Measurements from ENCODE around the gene RPS15. TPM values are rescaled to one million over a fixed set of nuclear protein-coding genes. Genes with fewer than 3 reads are reported as not detected.

RPS15 gene
- total and polyA plus RNA-seq, 4 donors = 574 to 2,993 (median 1,933) TPM

DNA sequence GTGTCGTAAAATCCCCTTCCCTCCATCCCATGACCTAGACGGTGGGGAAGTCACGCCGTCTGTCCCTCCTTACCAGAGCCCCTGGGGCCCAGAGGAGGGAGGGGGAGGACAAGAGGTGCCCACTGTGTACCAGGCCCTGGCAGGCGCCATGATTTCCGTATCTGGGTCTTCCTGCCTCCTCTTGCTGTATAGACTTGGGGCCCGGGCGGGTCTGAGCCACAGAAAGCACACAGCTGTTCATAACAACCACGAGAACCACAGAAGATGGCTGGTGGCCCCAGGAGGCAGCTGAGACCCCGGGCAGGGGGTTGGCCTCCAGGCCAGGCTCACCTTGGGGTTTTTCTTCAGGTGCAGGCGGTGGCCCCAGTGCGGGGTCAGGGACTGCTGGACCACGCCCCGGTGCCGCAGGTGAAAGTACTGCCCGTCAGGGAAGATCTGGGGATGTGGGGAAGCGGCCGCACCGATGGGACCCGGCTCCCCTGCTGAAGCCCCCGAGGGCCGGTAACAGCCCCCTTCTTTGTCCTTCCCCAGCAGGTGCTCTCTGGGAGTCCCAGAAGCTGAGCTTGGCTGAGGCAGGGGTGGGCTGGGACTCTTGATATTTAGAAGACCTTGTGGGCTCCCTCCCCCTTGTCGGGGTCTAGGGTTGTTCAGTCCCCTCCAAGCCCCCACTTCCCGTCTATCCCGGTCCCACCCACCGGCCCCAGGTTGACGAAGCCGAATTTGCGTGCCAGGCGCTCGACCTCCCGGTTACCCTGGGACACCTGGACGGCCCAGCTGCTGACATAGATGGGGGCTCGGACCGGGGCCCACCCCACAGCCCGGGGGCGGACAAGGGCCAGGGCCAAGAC is 51.5 kb downstream of the RPS15 start:
- H3K36me3 ChIP-seq (ENCODE audit: control insufficient read depth in 4 of 4, insufficient read depth in 4 of 4, low read length in 4 of 4) = no peaks in the 10 kb centered on the region
- peak overlapping the region; percentile 36 for H3K4me3 ChIP-seq
- ATAC-seq (ENCODE audit: insufficient read depth, low FRiP score) (no peak), DNase-seq (no peak)
- peak overlapping the region; percentile 55 to 83 for H3K27ac ChIP-seq (ENCODE audit: low read depth in 1 of 2, low read length in 1 of 2)
- H3K9ac ChIP-seq (ENCODE audit: insufficient read depth in 1 of 2, low read length in 2 of 2) = peak overlapping the region in 1 of 2 donors; percentile 47
- peaks cover 0 to 15% (median 0%) of the 10 kb centered on the region in 5 donors for H3K4me1 ChIP-seq (ENCODE audit: control insufficient read depth in 5 of 5, insufficient read depth in 5 of 5, low read length in 5 of 5)
- TF ChIP-seq, protein P1, sequence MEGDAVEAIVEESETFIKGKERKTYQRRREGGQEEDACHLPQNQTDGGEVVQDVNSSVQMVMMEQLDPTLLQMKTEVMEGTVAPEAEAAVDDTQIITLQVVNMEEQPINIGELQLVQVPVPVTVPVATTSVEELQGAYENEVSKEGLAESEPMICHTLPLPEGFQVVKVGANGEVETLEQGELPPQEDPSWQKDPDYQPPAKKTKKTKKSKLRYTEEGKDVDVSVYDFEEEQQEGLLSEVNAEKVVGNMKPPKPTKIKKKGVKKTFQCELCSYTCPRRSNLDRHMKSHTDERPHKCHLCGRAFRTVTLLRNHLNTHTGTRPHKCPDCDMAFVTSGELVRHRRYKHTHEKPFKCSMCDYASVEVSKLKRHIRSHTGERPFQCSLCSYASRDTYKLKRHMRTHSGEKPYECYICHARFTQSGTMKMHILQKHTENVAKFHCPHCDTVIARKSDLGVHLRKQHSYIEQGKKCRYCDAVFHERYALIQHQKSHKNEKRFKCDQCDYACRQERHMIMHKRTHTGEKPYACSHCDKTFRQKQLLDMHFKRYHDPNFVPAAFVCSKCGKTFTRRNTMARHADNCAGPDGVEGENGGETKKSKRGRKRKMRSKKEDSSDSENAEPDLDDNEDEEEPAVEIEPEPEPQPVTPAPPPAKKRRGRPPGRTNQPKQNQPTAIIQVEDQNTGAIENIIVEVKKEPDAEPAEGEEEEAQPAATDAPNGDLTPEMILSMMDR (IDR thresholded peaks at IDR 0.05; ENCODE audit: control extremely low read depth, extremely low read depth) = no peak
- peaks cover 0 to 12% (median 0%) of the 10 kb centered on the region in 3 donors for H3K27me3 ChIP-seq (ENCODE audit: control insufficient read depth in 3 of 3, insufficient read depth in 3 of 3, low read length in 2 of 3)
- 17 to 21% methylated on average over 36 to 37 of the region's 37 CpGs for WGBS, 2 donors
- peaks cover 0 to 2% (median 0%) of the 10 kb centered on the region in 4 donors for H3K9me3 ChIP-seq (ENCODE audit: control insufficient read depth in 4 of 4, insufficient read depth in 3 of 4, low read length in 3 of 4)

Other genes starting within 250 kb of the RPS15 start
- gene STK11, start 232.6 kb upstream of the RPS15 start, total RNA-seq = 10 to 100 TPM; 51.0 to 58.3 TPM
- gene STK11, start 232.6 kb upstream of the RPS15 start, polyA plus RNA-seq = 10 to 100 TPM; 43.1 to 59.8 TPM
- gene CBARP, start 200.4 kb upstream of the RPS15 start, total RNA-seq = under 1 TPM; 0.23 to 0.83 TPM
- under 1 TPM; 0.41 to 0.77 TPM for gene CBARP, start 200.4 kb upstream of the RPS15 start, polyA plus RNA-seq
- 100 to 1,000 TPM in 1 of 2 donors, 10 to 100 TPM in 1; 27.1 to 217 TPM for gene ATP5F1D, start 196.6 kb upstream of the RPS15 start, total RNA-seq
- gene ATP5F1D, start 196.6 kb upstream of the RPS15 start, polyA plus RNA-seq = 100 to 1,000 TPM; 157 to 266 TPM
- 100 to 1,000 TPM in 1 of 2 donors, 10 to 100 TPM in 1; 39.7 to 185 TPM for gene MIDN, start 189.8 kb upstream of the RPS15 start, total RNA-seq
- 10 to 100 TPM; 49.3 to 68.0 TPM for gene MIDN, start 189.8 kb upstream of the RPS15 start, polyA plus RNA-seq
- 100 to 1,000 TPM; 435 to 443 TPM for gene CIRBP, start 169.1 kb upstream of the RPS15 start, total RNA-seq
- gene CIRBP, start 169.1 kb upstream of the RPS15 start, polyA plus RNA-seq = 100 to 1,000 TPM; 313 to 488 TPM
- gene FAM174C, start 162.9 kb upstream of the RPS15 start, total RNA-seq = 10 to 100 TPM; 17.5 to 66.5 TPM
- 10 to 100 TPM; 72.3 to 89.3 TPM for gene FAM174C, start 162.9 kb upstream of the RPS15 start, polyA plus RNA-seq
- under 1 TPM in 1 of 2 donors, not detected in 1; 0.37 TPM for gene EFNA2, start 152.5 kb upstream of the RPS15 start, total RNA-seq
- not detected for gene EFNA2, start 152.5 kb upstream of the RPS15 start, polyA plus RNA-seq
- gene NDUFS7, start 54.5 kb upstream of the RPS15 start, total RNA-seq = 100 to 1,000 TPM in 1 of 2 donors, 10 to 100 TPM in 1; 33.4 to 114 TPM
- 100 to 1,000 TPM; 103 to 133 TPM for gene NDUFS7, start 54.5 kb upstream of the RPS15 start, polyA plus RNA-seq
- gene GAMT, start 36.9 kb upstream of the RPS15 start, total RNA-seq = 1 to 10 TPM; 7.1 to 8.6 TPM
- 1 to 10 TPM; 2.9 to 7.6 TPM for gene GAMT, start 36.9 kb upstream of the RPS15 start, polyA plus RNA-seq
- 100 to 1,000 TPM in 1 of 2 donors, 10 to 100 TPM in 1; 61.4 to 125 TPM for gene DAZAP1, start 30.8 kb upstream of the RPS15 start, total RNA-seq
- 10 to 100 TPM; 77.3 to 82.8 TPM for gene DAZAP1, start 30.8 kb upstream of the RPS15 start, polyA plus RNA-seq
- under 1 TPM; 0.15 to 0.37 TPM for gene APC2, start 11.7 kb downstream of the RPS15 start, total RNA-seq
- gene APC2, start 11.7 kb downstream of the RPS15 start, polyA plus RNA-seq = under 1 TPM; 0.01 to 0.04 TPM
- 10 to 100 TPM; 24.1 to 35.8 TPM for gene C19orf25, start 40.8 kb downstream of the RPS15 start, total RNA-seq
- 10 to 100 TPM; 33.3 to 42.6 TPM for gene C19orf25, start 40.8 kb downstream of the RPS15 start, polyA plus RNA-seq
- 1 to 10 TPM; 7.1 to 7.9 TPM for gene PCSK4, start 52.0 kb downstream of the RPS15 start, total RNA-seq
- 1 to 10 TPM; 2.3 to 3.7 TPM for gene PCSK4, start 52.0 kb downstream of the RPS15 start, polyA plus RNA-seq
- 1 to 10 TPM; 3.0 to 6.8 TPM for gene REEP6, start 52.8 kb downstream of the RPS15 start, total RNA-seq
- 1 to 10 TPM; 2.5 to 7.6 TPM for gene REEP6, start 52.8 kb downstream of the RPS15 start, polyA plus RNA-seq
- 1 to 10 TPM in 1 of 2 donors, under 1 TPM in 1; 0.97 to 2.8 TPM for gene ADAMTSL5, start 74.6 kb downstream of the RPS15 start, total RNA-seq
- gene ADAMTSL5, start 74.6 kb downstream of the RPS15 start, polyA plus RNA-seq = 1 to 10 TPM; 1.4 to 1.5 TPM
- gene PLK5, start 85.7 kb downstream of the RPS15 start, total RNA-seq = not detected
- gene PLK5, start 85.7 kb downstream of the RPS15 start, polyA plus RNA-seq = under 1 TPM in 1 of 2 donors, not detected in 1; 0.09 TPM
- 10 to 100 TPM; 31.0 to 33.9 TPM for gene MEX3D, start 129.9 kb downstream of the RPS15 start, total RNA-seq
- 1 to 10 TPM; 4.8 to 8.6 TPM for gene MEX3D, start 129.9 kb downstream of the RPS15 start, polyA plus RNA-seq
- 100 to 1,000 TPM in 1 of 2 donors, 10 to 100 TPM in 1; 48.1 to 102 TPM for gene MBD3, start 154.5 kb downstream of the RPS15 start, total RNA-seq
- 100 to 1,000 TPM in 1 of 2 donors, 10 to 100 TPM in 1; 74.8 to 129 TPM for gene MBD3, start 154.5 kb downstream of the RPS15 start, polyA plus RNA-seq
- gene UQCR11, start 167.1 kb downstream of the RPS15 start, total RNA-seq = 100 to 1,000 TPM in 1 of 2 donors, 10 to 100 TPM in 1; 35.4 to 225 TPM
- 100 to 1,000 TPM; 122 to 131 TPM for gene UQCR11, start 167.1 kb downstream of the RPS15 start, polyA plus RNA-seq
- 10 to 100 TPM; 50.2 to 58.1 TPM for gene TCF3, start 214.2 kb downstream of the RPS15 start, total RNA-seq
- gene TCF3, start 214.2 kb downstream of the RPS15 start, polyA plus RNA-seq = 10 to 100 TPM; 36.9 to 40.1 TPM

Data from lung (tissue), 12 donors.